HepG2 (cell line): Measurements from ENCODE around the gene PIP4K2B. TPM values are rescaled to one million over a fixed set of nuclear protein-coding genes. Genes with fewer than 3 reads are reported as not detected.
A peak's percentile ranks its signal among the peaks of the same experiment; 100 is the strongest.

Experiments
- AHR ChIP-seq: IDR thresholded peaks from 2 replicates; pipeline ENCODE4 v1.6.1; 2018; ENCODE audit warnings: missing genetic modification reagents, missing compliant biosample characterization
- JUND ChIP-seq: sonication (generic); formaldehyde crosslinking; IDR thresholded peaks from 2 replicates; pipeline ENCODE4 v1.8.0; 2022; ENCODE audit warnings: mild to moderate bottlenecking, missing genetic modification reagents
- MAFF ChIP-seq: IDR thresholded peaks from 2 replicates; pipeline ENCODE4 v1.6.1; 2011; ENCODE audit warnings: low read depth, low read length, improper control_type of control experiment
- MED8 ChIP-seq: sonication (generic); formaldehyde crosslinking; IDR thresholded peaks from 2 replicates; pipeline ENCODE4 v1.8.1; 2023; ENCODE audit warnings: mild to moderate bottlenecking, missing genetic modification reagents; ENCODE audit not compliant: insufficient replicate concordance
- TOPORS ChIP-seq: sonication (generic); formaldehyde crosslinking; IDR thresholded peaks from 2 replicates; pipeline ENCODE4 v1.8.0; 2023; ENCODE audit warnings: mild to moderate bottlenecking, missing genetic modification reagents
- U2AF2 ChIP-seq: fragments of 200-400 bp; formaldehyde crosslinking; IDR thresholded peaks from 2 replicates; pipeline ENCODE4 v1.6.1; 2017; ENCODE audit warnings: low read depth, mild to moderate bottlenecking, low read length
- ZNF230 ChIP-seq: sonication (generic); formaldehyde crosslinking; IDR thresholded peaks from 2 replicates; pipeline ENCODE4 v1.4.0; 2020; ENCODE audit warnings: mild to moderate bottlenecking, missing genetic modification reagents
- ZNF354B ChIP-seq: sonication (generic); formaldehyde crosslinking; IDR thresholded peaks from 2 replicates; pipeline ENCODE4 v1.8.0; 2022; ENCODE audit warnings: mild to moderate bottlenecking, missing genetic modification reagents
- ZNF367 ChIP-seq: sonication (generic); formaldehyde crosslinking; IDR thresholded peaks from 2 replicates; pipeline ENCODE4 v1.4.0; 2020; ENCODE audit warnings: missing genetic modification reagents, borderline replicate concordance
- ZNF598 ChIP-seq: sonication (generic); formaldehyde crosslinking; IDR thresholded peaks from 2 replicates; pipeline ENCODE4 v1.5.1; 2020; ENCODE audit warnings: mild to moderate bottlenecking, missing genetic modification reagents, borderline replicate concordance
- polyA plus RNA-seq, 8 experiments: library from polyadenylated mRNA; depleted of rRNA in 3 of 8; stranded (reverse) in 7 of 8; unstranded in 1 of 8; fragments of >200 nt; fragmentation: Illumina TruSeq in 4 of 8; extraction: Trizol in 4 of 8; gene quantifications; 2 replicates each; pipeline versions ENCODE4 v1.2.1 to v1.2.3, GENCODE V29; 2011 to 2016; ENCODE audit warnings: low read depth in 4 of 8, missing spikeins in 1 of 8, mixed read lengths in 1 of 8; ENCODE audit not compliant: insufficient read depth in 1 of 8
- total RNA-seq, 5 experiments: library from RNA; depleted of rRNA; stranded (reverse); fragments of >200 nt; fragmentation: Illumina TruSeq; extraction: Trizol; gene quantifications; 2 replicates each; pipeline ENCODE4 v1.2.3, GENCODE V29; 2016; ENCODE audit warnings: low read depth in 1 of 5
- TF ChIP-seq, protein P1 (sequence below): IDR thresholded peaks from 2 replicates; pipeline ENCODE4 v1.6.1; 2016; ENCODE audit warnings: mild to moderate bottlenecking, missing biosample characterization, missing genetic modification reagents
- TF ChIP-seq, protein P2 (sequence below): sonication (generic); formaldehyde crosslinking; IDR thresholded peaks from 2 replicates; pipeline ENCODE4 v1.8.0; 2022; ENCODE audit warnings: mild to moderate bottlenecking, missing genetic modification reagents, borderline replicate concordance
- TF ChIP-seq, protein P3 (sequence below): sonication (generic); formaldehyde crosslinking; conservative IDR thresholded peaks from 2 replicates; pipeline ENCODE4 v1.8.0; 2022; ENCODE audit warnings: mild to moderate bottlenecking, moderate library complexity, missing genetic modification reagents
- TF ChIP-seq, protein P4 (sequence below): sonication (generic); formaldehyde crosslinking; IDR thresholded peaks from 2 replicates; pipeline ENCODE4 v1.4.0; 2020; ENCODE audit warnings: low read depth, missing genetic modification reagents
- TF ChIP-seq, protein P5 (sequence below): sonication (generic); formaldehyde crosslinking; IDR thresholded peaks from 2 replicates; pipeline ENCODE4 v1.8.1; 2022; ENCODE audit warnings: mild to moderate bottlenecking, missing genetic modification reagents
- TF ChIP-seq, protein P6 (sequence below): sonication (generic); formaldehyde crosslinking; IDR thresholded peaks from 2 replicates; pipeline ENCODE4 v1.8.1; 2023; ENCODE audit warnings: mild to moderate bottlenecking, moderate library complexity, missing genetic modification reagents
- TF ChIP-seq, protein P7 (sequence below): sonication (generic); formaldehyde crosslinking; conservative IDR thresholded peaks from 2 replicates; pipeline ENCODE4 v1.4.0; 2020; ENCODE audit warnings: missing genetic modification reagents

PIP4K2B gene
- total and polyA plus RNA-seq, 2 of the 13 experiments (the other 11 are each of a cell fraction or from before 2014, with no cell fraction given): 20.4 to 54.0 TPM

DNA sequence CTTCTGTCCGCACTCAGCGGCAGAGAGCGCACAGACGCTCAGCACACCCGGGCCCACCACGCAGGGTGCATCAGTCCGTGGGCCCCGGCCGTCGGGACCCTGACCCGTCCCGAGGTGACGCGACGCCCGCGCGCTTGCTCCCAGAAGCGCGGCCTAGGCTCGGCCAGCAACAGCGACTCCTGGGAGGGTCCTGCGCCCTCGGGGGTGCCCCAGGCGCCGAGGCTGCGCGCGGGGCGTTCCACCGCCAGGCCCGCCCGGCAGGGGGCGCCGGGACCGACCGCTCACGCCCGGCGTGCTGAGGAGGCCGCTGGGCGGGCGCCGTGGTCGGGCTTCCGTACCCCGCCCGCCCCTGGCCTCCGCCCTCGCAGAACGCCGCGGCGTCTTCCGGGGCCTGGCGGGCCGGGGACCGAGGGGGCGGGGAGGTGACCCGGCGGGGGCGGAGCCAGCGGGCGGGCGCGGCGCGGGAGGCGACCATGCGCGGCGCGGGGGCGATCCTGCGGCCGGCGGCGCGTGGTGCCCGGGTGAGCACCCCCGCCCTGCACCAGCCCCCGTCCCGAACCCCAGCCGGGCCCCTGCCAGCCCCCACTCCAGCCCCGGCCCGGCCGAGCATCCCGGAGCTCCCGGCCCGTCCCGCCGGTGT lies 69.3 kb downstream of the PIP4K2B start, which contains the start of gene CISD3 (continued):
- TF ChIP-seq, protein P1, sequence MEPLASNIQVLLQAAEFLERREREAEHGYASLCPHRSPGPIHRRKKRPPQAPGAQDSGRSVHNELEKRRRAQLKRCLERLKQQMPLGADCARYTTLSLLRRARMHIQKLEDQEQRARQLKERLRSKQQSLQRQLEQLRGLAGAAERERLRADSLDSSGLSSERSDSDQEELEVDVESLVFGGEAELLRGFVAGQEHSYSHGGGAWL: 0 out of 2 replicates have a peak, but pooled peaks have one; percentile 39
- TF ChIP-seq ZNF230 (CRISPR knock-in tag) (no peak), MAFF (no peak), U2AF2 (no peak), ZNF367 (CRISPR knock-in tag) (no peak; the same call in 1 of the 2 replicates), AHR (CRISPR knock-in tag) (no peak; the same call in 1 of the 2 replicates), JUND (0 out of 2 replicates have a peak, but pooled peaks have one; percentile 38), ZNF354B (CRISPR knock-in tag) (no peak), MED8 (peak; percentile 56), TOPORS (no peak; the same call in 1 of the 2 replicates), ZNF598 (no peak)
- TF ChIP-seq, protein P2, sequence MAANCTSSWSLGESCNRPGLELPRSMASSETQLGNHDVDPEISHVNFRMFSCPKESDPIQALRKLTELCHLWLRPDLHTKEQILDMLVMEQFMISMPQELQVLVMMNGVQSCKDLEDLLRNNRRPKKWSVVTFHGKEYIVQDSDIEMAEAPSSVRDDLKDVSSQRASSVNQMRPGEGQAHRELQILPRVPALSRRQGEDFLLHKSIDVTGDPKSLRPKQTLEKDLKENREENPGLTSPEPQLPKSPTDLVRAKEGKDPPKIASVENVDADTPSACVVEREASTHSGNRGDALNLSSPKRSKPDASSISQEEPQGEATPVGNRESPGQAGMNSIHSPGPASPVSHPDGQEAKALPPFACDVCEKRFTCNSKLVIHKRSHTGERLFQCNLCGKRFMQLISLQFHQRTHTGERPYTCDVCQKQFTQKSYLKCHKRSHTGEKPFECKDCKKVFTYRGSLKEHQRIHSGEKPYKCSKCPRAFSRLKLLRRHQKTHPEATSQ (CRISPR knock-in tag): no peak
- TF ChIP-seq, protein P3, sequence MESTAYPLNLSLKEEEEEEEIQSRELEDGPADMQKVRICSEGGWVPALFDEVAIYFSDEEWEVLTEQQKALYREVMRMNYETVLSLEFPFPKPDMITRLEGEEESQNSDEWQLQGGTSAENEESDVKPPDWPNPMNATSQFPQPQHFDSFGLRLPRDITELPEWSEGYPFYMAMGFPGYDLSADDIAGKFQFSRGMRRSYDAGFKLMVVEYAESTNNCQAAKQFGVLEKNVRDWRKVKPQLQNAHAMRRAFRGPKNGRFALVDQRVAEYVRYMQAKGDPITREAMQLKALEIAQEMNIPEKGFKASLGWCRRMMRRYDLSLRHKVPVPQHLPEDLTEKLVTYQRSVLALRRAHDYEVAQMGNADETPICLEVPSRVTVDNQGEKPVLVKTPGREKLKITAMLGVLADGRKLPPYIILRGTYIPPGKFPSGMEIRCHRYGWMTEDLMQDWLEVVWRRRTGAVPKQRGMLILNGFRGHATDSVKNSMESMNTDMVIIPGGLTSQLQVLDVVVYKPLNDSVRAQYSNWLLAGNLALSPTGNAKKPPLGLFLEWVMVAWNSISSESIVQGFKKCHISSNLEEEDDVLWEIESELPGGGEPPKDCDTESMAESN (CRISPR knock-in tag): peak; percentile 58
- TF ChIP-seq, protein P4, sequence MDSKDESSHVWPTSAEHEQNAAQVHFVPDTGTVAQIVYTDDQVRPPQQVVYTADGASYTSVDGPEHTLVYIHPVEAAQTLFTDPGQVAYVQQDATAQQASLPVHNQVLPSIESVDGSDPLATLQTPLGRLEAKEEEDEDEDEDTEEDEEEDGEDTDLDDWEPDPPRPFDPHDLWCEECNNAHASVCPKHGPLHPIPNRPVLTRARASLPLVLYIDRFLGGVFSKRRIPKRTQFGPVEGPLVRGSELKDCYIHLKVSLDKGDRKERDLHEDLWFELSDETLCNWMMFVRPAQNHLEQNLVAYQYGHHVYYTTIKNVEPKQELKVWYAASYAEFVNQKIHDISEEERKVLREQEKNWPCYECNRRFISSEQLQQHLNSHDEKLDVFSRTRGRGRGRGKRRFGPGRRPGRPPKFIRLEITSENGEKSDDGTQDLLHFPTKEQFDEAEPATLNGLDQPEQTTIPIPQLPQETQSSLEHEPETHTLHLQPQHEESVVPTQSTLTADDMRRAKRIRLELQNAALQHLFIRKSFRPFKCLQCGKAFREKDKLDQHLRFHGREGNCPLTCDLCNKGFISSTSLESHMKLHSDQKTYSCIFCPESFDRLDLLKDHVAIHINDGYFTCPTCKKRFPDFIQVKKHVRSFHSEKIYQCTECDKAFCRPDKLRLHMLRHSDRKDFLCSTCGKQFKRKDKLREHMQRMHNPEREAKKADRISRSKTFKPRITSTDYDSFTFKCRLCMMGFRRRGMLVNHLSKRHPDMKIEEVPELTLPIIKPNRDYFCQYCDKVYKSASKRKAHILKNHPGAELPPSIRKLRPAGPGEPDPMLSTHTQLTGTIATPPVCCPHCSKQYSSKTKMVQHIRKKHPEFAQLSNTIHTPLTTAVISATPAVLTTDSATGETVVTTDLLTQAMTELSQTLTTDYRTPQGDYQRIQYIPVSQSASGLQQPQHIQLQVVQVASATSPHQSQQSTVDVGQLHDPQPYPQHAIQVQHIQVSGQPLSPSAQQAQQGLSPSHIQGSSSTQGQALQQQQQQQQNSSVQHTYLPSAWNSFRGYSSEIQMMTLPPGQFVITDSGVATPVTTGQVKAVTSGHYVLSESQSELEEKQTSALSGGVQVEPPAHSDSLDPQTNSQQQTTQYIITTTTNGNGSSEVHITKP: no peak
- TF ChIP-seq, protein P5, sequence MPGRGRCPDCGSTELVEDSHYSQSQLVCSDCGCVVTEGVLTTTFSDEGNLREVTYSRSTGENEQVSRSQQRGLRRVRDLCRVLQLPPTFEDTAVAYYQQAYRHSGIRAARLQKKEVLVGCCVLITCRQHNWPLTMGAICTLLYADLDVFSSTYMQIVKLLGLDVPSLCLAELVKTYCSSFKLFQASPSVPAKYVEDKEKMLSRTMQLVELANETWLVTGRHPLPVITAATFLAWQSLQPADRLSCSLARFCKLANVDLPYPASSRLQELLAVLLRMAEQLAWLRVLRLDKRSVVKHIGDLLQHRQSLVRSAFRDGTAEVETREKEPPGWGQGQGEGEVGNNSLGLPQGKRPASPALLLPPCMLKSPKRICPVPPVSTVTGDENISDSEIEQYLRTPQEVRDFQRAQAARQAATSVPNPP (CRISPR knock-in tag): no peak
- TF ChIP-seq, protein P6, sequence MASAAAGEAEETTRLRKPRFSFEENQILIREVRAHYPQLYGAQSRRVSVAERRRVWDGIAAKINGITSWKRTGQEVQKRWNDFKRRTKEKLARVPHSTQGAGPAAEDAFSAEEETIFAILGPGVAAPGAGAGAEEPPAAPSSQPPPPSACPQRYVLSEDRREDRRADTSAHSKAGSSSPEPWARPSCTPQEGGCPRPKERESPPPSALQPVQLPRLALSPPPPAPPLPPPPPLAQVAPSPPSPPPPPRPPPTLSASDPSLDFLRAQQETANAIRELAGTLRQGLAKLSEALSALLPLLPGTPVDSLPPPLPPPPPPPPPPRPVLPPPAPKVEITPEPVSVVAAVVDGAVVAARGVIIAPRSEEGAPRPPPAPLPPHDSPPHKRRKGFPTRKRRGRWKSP (CRISPR knock-in tag): no peak
- TF ChIP-seq, protein P7, sequence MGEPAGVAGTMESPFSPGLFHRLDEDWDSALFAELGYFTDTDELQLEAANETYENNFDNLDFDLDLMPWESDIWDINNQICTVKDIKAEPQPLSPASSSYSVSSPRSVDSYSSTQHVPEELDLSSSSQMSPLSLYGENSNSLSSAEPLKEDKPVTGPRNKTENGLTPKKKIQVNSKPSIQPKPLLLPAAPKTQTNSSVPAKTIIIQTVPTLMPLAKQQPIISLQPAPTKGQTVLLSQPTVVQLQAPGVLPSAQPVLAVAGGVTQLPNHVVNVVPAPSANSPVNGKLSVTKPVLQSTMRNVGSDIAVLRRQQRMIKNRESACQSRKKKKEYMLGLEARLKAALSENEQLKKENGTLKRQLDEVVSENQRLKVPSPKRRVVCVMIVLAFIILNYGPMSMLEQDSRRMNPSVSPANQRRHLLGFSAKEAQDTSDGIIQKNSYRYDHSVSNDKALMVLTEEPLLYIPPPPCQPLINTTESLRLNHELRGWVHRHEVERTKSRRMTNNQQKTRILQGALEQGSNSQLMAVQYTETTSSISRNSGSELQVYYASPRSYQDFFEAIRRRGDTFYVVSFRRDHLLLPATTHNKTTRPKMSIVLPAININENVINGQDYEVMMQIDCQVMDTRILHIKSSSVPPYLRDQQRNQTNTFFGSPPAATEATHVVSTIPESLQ (CRISPR knock-in tag): no peak
